IPS-18c (cell line): Measurements from ENCODE around the gene SAG.
"Not testable (repeated sequence)": the region's sequence is repeated elsewhere in the genome, so short reads cannot be mapped to it uniquely, and the experiment has no call there.

Source experiments
- H3K4me3 ChIP-seq: 2 replicates; pipeline ENCODE4 v1.7.0; 2013; ENCODE audit warnings: low read depth, mild to moderate bottlenecking, low read length, moderate library complexity; ENCODE audit not compliant: insufficient read depth
- H3K9me3 ChIP-seq: one replicate; pipeline ENCODE4 v1.6.1; 2013; ENCODE audit warnings: mild to moderate bottlenecking, low read length, moderate library complexity; ENCODE audit not compliant: control insufficient read depth, insufficient read depth

SAG gene

GRCh38 chr2:233360771-233361176 is 53.2 kb downstream of the SAG start:
- H3K9me3 ChIP-seq = no peaks in the 10 kb centered on the region
- H3K4me3 ChIP-seq = no peak overlapping the region

- Histone ChIP-seq H3K4me3 (no peak overlapping the region), H3K9me3 (no peaks in the 10 kb centered on the region)
These were observed 53.7 kb downstream of the SAG start for GRCh38 chr2:233361297-233361696.

GRCh38 chr2:233362742-233363141 is 55.1 kb downstream of the SAG start:
- Histone ChIP-seq H3K9me3 (no peaks in the 10 kb centered on the region), H3K4me3 (no peak overlapping the region)

- no peaks in the 10 kb centered on the region for H3K9me3 ChIP-seq
- no peak overlapping the region for H3K4me3 ChIP-seq
These were observed 56.2 kb downstream of the SAG start for GRCh38 chr2:233363744-233364235.

DNA sequence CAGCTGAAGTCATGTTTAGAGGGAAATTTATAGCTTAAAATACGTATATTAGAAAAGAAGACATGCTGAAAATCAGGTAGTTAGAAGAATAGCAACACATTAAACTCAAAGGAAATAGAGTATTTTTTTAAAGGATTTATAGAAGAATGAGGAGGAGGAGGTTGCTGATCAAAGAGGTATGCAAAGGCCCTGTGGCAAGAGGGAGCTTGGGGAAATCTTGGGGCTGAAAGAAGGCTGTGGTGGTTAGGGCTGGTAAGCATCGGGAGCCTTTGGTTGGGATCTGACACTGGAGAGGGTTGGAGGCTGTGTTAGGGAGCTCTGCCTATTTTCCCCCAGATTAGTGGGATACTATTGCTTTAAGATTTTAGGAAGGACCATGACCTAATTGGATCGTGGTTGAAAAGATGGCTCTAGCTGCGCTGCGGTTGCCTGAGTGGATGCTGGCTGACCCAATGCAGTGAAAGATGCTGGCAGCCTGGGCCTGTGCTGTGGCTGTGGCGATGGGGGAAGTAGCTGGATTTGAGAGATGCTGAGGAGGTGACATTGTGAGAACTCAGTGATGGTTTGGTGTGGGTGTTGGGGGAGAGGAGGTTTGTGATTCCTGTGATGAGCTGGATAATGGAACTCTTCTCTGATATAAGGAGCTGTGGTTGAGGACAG is 58.4 kb downstream of the SAG start:
- Histone ChIP-seq H3K9me3 (no peaks in the 10 kb centered on the region), H3K4me3 (no peak overlapping the region)

DNA sequence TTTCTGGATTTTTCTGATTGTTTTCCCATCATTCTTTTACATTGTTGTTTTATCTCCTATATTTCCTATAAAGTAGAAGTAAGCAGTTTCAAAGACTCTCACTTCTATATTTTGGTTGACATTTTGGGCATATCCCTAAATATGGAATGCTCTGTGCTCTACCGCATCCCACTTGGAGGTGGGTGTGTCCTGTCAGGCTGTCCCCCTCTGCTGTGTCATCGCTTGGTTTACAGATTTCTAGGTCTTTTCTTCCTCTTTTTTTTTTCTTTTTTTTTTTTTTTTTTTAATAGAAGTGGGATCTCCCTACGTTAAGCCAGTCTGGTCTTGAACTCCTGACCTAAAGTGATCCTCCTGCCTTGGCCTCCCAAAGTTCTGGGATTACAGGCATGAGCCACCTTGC is 60.0 kb downstream of the SAG start:
- Histone ChIP-seq H3K4me3 (no peak overlapping the region), H3K9me3 (no peaks in the 10 kb centered on the region)

DNA sequence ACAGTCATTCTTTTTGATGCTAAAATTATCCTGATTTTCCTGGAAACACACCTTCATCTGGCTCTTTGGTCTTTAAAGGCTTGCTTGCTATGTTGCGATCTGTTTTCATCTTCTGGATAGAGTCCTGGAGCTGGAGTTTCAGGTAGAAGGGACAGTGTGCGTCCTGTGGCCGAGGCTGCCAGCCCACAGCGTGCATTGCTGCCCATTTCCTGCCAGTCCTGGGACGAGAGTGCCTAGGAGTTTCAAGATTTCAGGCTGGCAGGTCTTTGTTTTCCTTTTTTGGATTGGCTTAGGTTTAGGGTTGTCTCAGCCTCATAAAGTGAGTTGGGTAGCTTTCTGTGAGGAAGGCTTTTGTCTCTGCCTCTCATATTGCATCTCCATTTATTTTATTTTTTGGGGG is 61.1 kb downstream of the SAG start:
- Histone ChIP-seq H3K9me3 (no peaks in the 10 kb centered on the region), H3K4me3 (no peak overlapping the region)

DNA sequence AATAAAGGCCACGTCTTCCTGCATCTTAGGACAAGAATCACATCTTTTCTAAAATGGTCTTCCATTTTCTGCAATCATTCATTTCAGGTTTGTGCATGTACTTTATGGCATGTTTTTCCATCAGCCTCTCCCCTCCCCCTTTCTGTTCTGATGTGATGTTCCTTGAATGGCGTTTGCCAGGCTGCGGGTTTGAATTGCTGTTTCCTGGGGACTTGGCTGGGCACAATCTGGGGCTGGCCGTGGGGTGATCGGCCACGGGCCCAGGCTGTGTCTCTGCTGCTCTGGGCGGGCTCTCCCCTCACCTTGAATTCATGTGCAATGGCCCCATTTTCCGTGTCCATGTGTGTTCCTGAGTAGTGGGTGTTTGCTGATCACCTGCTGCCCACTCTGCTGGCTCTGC is 61.8 kb downstream of the SAG start:
- Histone ChIP-seq H3K4me3 (no peak overlapping the region), H3K9me3 (no peaks in the 10 kb centered on the region)

GRCh38 chr2:233369897-233370685 is 62.5 kb downstream of the SAG start:
- no peak overlapping the region for H3K4me3 ChIP-seq
- H3K9me3 ChIP-seq = no peaks in the 10 kb centered on the region

DNA sequence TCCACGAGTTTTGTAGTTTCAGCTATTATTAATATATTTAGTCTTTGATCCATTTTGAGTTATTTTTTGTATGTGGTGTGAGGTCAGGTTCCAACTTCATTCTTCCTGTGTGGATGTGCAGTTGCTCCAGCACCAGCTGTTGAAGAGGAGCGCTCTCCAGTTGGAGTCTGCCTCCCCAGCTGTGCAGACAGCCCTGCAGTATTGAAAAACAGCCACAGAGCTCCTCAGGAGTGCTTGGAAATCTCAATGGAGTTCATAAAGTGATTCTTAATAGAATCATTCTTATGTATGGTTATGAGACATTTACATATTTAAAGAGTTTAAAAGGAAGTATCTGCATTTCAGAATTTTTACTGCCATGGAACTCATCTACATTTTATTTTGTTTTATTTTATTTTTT is 64.0 kb downstream of the SAG start:
- Histone ChIP-seq H3K9me3 (no peaks in the 10 kb centered on the region), H3K4me3 (no peak overlapping the region)

DNA sequence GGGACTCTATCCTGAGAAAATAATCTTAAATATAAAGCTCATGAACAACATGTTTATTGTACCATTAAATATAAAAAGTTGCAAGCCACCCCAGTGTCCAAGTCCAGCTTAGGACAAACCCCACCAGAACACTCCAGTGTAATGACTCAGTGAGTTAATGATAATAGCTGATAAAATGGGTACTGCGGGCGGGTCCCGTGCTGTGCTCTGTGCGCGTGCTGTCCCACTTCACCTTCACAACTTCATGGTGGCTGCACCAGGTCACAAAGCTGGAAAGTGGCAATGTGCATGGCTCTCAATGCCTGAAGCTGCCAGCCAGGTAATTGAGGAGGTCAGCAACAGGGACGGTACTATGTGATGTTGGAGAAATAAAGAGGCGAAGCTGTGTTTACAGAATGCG is 65.2 kb downstream of the SAG start:
- H3K4me3 ChIP-seq = no peak overlapping the region
- no peaks in the 10 kb centered on the region for H3K9me3 ChIP-seq

GRCh38 chr2:233373316-233373715 is 65.7 kb downstream of the SAG start:
- no peak overlapping the region for H3K4me3 ChIP-seq
- no peaks in the 10 kb centered on the region for H3K9me3 ChIP-seq

DNA sequence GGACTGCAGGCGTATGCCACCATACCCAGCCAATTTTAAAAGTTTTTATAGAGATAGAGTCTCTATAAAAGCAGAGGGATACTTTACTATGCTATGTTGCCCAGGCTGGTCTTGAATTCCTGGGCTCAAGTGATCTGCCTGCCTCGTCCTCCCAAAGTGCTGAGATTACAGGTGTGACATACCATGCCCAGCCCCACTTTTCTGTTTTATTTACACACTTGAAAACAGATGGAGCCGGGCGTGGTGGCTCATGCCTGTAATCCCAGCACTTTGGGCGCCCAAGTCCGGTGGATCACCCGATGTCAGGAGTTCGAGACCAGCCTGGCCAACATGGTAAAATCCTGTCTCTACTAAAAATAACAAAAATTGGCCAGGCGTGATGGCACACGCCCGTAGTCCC is 67.2 kb downstream of the SAG start:
- not testable (repeated sequence) for H3K4me3 ChIP-seq

GRCh38 chr2:233375490-233376314 is 68.1 kb downstream of the SAG start:
- no peak overlapping the region for H3K4me3 ChIP-seq
- H3K9me3 ChIP-seq = no peaks in the 10 kb centered on the region

More for the DNA sequence above, 67.2 kb downstream of the SAG start:
- H3K9me3 ChIP-seq = not testable (repeated sequence)

- Histone ChIP-seq H3K9me3 (no peaks in the 10 kb centered on the region), H3K4me3 (no peak overlapping the region)
These were observed 71.4 kb downstream of the SAG start for GRCh38 chr2:233379034-233379433.

DNA sequence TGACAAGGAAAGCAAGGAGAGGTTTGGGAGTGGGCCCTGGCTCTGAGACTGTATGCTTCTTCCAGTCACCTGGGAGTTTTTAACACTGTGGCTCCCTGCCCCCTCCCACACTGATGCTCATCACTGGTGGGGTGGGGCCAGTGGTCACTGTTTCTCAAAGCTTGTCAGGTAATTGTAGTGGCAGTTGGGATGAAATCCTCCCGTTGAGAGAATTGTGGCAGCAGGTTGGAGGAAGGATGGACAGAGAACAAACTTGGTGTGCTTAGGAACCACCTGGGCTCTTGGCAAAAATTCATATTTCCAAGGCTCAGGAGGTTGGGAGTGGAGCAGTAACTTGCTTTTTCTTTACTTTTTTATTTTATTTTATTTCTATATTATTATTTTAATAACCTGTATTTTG is 71.8 kb downstream of the SAG start:
- Histone ChIP-seq H3K9me3 (no peaks in the 10 kb centered on the region), H3K4me3 (no peak overlapping the region)

DNA sequence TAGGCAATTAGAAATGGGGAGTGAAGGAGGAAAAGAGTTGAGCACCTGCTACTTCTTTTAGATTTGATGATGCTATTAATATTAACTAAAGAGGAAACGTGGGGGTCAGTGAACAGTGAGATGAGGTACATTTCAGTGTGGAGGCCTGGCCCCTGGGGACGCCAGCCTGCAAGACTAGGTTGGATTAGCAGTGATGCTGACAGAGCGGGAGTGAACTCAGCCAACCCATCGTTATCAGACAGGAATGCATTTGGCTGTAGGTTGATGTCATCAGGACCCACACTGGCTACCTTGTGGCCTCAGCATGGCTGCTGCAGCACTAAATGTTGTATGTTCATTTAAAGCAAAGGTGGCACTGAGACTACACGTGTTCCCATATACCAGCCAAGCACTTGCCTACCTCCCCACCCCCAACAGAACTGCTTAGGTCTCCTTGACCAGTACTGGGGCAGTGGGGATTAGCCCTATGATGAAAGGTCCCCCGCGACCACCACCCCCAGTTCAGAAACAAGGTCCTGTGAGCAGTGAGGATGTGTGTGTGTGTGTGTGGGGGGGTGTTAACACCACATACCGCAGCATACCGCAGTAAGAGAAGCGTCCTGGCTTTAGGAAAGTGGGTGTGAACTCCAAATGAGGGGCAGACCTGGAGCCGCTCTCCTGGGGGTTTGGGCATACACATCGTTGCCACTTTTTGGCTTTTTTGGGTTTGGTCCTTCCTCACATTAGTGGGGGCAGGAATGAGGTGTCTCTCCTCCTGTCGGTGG is 72.7 kb downstream of the SAG start:
- Histone ChIP-seq H3K4me3 (no peak overlapping the region), H3K9me3 (no peaks in the 10 kb centered on the region)
